IPS DF 4.7 (cell line): Measurements from ENCODE around the gene ENKD1.

Source experiments
- DNase-seq: peaks from one replicate; pipeline ENCODE4 v3.0.0-alpha.2; 2013; ENCODE audit warnings: low spot score; ENCODE audit errors: extremely low read depth

ENKD1 gene

DNA sequence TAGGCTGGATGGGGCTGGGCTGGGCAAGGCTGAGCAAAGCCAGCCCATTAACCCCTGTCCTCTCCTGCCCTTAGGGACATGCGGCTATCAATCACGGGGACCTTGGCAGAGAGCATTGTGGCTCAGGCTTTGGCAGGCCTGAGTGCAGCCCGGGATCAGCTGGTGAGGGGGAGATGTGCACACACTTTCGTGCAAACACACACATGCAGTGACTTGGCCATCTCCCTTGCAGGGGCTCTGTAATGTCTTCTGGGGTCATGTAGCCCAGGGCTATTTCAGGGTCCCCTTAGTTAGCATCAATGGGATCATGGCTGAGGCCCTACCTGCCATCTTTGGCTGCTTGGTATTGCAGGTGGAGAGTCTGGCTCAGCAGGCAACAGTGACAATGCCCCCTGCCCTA lies 14.7 kb downstream of the ENKD1 start:
- no peak for DNase-seq

DNA sequence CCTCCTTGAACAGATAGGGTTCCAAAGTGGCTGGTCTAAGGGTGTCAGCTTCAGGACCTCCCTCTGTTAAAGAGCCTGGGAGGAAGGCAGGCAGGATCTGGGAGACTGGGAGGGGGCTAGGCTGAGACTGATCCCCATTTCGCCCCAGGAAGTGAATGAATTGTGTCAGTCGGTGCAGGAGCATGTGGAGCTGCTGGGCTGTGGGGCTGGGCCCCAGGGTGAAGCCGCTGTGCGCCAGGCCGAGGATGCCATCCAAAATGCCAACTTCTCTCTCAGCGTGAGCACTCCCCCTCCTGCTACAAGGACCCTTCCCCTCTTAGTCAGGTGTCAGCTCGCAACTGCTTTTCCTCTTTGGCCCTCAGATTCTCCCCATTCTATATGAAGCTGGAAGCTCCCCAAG lies 15.5 kb downstream of the ENKD1 start:
- DNase-seq = no peak

DNA sequence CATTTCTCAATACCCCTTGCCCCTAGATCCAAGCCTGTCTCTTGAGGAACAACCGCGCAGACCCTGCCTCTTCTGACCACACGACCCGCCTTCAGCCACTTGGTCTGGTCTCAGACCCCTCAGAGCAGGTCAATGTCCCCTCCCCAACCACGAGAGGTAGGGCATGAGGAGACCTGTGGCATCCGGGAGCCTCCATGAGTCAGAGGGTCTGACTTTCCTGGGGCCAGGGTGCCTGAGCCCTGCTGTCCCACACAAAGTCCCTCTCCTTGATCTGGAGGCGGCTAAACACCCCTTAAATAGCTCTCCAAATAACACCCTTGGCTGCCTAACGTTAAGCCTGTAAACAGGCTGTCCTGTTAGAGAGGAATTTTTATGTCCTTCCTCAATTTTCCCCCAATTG lies 16.5 kb downstream of the ENKD1 start:
- no peak for DNase-seq

DNA sequence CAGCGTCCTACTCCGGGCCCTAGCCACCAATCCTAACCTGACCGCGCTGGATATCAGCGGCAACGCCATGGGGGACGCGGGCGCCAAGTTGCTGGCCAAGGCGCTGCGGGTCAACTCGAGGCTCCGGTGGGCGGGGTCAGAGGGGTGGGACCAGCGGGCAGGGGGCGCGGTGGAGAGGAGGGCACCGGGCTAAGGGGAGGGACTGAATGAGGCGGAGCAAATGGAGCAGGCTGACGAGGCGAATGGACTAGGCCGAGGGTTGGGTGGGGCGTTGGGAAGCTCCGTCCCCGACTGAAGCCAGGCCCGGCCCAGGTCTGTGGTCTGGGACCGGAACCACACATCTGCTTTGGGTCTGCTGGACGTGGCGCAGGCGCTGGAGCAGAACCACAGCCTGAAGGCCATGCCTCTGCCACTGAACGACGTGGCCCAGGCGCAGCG lies 17.0 kb downstream of the ENKD1 start:
- no peak for DNase-seq

DNA sequence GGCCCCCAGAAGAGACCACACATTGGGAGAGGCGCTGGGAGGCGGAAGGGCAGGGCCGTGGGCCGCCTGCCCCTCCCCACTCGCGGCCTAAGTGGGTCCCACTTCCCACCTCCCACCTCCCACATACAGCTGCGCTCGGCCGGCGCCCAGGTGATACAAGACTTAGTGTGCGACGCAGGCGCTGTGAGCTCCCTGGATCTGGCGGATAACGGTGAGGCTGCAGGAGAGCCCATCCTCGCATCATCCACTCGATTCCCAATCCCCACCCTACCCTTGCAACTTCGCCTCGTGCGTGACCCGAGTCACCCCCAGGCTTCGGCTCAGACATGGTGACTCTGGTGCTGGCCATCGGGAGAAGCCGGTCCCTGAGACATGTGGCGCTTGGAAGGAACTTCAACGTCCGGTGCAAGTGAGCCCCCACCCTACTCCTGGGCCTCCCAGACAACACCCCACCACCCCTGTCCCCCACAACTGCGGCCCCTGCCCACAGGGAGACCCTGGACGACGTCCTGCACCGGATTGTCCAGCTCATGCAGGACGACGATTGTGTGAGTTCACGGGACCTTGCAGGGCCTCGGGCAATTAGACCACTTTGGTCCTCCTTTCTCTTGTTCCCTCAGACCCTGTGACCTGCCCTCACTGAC lies 17.7 kb downstream of the ENKD1 start:
- no peak for DNase-seq

DNA sequence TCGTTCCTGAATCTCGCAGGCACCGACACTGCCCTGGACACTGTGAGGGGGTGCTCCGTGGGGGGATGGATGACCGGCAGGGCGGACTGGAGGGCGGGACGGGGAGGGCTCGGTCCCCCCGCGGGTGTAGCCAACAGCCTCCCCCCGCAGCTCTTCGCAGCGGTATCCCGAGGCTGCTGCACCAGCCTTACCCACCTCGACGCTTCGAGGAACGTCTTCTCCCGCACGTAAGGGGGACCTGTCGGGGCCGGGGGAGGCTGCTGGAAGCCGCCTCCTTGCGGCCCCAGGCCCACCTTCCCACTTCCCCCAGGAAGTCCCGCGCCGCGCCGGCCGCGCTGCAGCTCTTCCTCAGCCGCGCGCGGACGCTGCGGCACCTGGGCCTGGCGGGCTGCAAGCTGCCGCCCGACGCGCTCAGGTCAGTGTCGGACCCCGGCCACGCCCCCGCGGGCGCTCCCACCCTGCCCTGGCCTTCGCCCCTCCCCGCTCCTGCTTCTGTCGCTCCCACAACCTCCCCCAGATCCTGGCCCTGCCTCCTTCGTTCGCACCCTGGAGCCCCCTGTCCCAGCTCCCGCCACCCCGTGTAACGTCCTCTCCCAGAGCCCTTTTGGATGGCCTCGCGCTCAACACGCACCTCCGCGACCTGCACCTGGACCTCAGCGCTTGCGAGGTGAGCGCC lies 18.3 kb downstream of the ENKD1 start:
- no peak for DNase-seq

DNA sequence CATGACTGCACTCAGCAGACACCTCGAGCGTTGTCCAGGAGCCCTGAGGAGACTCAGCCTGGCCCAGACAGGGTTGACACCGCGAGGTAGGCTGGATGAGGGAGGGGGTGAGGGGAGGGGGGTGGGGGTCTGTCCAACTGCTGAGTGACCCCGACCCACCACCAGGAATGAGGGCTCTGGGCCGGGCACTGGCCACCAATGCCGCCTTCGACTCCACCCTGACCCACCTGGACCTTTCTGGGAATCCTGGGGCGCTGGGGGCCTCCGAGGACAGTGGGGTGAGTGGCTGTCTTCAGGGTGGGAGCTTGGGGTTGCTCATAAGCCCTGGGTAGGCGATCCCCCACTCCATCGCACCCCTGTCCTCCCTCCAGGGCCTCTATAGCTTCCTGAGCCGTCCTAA lies 18.9 kb downstream of the ENKD1 start:
- no peak for DNase-seq

DNA sequence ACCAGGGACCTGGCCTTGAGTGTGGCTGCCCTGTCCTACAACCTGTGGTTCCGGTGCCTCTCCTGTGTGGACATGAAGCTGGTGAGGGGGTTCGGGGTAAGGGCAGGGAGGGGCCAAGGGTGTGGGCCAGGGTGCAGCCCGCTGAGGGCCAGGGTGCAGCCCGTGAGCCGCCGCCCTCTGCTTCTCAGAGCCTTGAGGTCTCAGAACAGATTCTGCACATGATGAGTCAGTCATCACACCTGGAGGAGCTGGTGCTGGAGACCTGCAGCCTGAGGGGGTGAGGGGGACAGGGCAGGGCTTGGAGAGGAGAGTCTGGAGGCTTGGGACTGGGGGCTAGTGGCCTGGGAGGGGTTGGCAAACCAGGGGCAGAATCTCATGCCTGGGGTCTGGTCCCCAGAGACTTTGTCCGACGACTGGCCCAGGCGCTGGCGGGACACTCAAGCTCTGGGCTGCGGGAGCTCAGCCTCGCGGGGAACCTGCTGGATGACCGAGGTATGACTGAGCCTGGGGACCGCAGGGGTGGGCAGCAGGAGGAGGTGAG lies 19.4 kb downstream of the ENKD1 start:
- DNase-seq = no peak

DNA sequence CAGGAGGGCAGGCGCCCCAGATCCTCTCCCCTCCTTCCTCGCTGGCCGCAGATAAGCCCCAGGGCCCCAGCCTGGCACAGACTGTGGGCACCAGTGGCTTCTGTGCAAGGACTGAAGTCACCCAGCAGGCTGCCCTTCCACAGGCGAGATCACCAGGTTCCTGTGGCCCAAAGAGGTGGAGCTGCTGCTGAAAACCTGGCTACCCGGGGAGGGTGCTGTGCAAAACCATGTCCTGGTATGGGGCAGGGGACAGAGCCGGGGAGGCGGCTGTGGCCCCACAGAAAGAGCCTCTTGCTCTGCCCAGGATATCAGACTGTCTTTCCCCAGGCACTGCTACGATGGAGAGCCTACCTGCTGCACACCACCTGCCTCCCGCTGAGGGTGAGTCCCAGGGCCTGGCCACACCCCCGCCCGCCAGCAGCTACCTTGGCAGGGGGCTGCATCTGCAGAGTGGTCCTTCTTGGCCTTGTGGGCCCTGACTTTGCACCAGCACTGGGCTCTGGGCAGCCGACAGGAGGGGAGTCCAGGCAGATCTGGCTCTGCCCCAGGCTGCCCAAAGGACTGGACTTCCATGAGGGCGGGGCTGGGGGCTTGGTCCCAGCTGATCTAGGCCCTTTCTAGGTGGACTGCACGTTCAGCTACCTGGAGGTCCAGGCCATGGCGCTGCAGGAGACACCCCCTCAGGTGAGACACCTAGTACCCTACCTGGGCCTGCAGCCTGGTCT lies 21.0 kb downstream of the ENKD1 start:
- no peak for DNase-seq

DNA sequence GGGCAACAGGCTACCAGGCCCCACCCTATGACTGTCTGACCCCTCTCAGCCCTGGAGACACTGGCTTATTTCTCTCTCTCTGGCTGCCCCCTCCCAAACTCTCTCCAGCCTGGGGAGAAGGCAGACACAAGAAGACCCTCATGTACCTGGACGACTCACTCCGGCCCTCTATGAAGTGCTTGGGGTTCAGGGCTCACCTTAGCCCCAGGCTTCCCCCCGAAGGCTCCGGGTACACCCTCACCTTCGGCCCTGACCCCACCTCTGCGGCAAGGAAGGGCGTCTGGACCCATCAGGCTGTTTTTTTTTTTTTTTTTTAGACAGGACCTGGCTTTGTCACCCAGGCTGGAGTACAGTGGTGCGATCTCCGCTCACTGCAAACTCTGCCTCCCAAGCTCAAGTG lies 22.5 kb downstream of the ENKD1 start:
- no peak for DNase-seq

DNA sequence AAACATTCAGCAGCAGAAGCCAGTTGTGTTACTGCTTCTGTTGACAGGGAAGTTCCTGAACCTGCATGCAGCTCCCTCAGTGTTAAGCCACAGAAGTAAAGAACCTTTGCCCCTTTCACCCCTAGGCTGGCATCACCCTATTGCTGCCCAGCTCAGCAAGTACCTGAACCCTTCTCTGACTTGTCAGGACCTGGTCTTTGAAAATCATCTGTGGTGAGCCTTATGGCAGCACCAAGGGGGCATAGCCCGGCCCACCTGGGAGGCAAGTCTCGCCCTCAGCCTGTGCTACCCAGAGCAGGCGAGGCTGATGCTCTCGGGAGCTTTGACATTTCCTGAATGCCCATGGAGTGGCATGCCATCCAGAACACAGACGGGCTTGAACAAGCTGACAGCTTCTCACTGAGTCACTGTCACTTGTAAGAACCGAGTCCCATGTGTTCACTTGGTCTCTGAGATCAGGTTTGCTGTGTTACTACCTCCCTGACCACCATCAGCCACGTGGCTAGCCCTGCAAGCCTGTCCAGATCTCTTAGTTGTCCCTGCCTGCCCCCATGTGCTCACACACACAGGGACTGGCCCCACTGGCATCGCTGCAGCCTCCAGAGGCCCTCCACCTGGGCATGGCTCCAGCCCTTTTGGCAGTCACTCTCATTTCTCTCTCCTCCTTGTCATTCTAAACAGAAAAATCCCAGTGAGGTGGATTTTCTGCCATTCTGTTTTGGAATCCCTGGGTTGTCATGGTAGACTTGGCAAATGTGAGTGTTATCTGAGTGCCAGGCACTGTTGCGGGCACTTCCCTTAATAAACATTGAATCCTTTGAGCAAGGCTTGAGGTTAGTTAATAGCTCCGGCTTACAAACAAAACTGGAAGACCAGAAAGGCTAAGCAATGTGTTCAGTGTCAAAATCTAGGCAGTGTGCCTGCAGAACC lies 24.5 kb downstream of the ENKD1 start:
- DNase-seq = no peak

DNA sequence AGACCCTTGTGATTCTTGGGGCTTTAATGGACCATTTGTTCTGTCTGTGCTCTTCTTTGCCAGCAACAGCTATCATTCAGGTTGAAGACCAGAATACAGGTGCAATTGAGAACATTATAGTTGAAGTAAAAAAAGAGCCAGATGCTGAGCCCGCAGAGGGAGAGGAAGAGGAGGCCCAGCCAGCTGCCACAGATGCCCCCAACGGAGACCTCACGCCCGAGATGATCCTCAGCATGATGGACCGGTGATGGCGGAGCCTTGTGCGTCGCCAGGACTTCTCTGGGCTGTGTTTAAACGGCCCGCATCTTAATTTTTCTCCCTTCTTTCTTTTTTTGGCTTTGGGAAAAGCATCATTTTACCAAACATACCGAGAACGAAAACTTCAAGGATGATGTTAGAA lies 28.9 kb downstream of the ENKD1 start:
- DNase-seq = no peak

DNA sequence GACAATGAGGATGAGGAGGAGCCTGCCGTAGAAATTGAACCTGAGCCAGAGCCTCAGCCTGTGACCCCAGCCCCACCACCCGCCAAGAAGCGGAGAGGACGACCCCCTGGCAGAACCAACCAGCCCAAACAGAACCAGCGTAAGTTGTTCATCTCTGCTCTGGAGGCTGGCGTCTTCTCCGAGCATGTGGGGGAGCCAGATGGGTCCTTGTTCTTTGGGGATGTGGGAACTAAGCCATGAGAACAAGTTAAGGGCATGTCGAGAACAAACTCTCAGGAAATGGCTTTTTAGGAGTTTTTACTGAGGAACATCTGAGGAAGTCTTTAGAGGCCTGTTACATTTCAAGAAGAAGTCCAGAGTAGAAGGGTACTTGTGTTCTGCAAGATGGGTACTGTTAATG lies 29.8 kb downstream of the ENKD1 start:
- no peak for DNase-seq

DNA sequence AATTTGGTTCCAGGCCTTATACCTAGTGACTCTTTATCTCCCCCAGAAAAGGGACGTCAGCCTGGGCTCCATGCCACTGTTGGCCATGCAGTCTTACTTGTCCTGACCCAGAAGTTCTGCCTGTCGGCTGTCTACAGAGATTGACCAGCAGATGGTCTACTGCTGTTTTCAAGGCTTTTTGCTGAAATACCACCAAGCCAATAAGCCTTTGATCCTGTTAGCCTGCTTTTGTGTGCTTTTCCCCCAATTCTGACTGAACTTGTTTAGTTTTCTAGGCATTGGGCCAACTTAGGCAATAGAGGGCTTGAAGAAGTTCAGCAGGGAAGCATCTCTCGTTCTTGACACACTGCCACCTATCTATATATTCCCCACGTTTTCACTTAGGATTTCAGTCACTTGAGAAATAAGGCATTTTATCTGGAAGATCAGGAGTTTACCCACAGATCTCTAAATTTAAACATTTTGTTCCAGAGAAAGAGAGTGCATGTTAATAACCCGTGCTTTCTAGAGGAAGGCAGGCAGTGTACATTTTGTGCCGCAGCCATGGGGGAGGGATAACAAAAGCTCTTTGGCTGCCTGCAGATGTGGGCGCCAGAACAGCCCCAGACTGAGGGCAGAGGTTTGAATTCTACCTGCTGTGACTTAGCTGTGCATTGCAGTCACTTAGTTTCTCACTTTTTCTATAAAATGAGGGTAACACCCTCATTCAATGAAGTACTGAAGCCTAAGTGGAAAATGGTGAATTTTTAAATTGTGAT lies 34.0 kb downstream of the ENKD1 start:
- DNase-seq = no peak

DNA sequence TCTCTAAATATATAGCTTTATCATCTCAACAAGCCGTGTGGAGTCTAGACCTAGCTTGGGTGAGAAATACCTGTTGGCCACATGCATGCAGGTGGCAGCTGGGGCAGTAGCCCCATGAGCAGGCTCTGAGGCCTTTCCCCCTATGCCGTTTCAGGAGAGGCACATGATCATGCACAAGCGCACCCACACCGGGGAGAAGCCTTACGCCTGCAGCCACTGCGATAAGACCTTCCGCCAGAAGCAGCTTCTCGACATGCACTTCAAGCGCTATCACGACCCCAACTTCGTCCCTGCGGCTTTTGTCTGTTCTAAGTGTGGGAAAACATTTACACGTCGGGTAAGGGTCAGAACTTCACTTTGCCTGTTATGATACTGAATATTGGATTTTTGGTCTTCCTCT lies 38.3 kb downstream of the ENKD1 start:
- no peak for DNase-seq

DNA sequence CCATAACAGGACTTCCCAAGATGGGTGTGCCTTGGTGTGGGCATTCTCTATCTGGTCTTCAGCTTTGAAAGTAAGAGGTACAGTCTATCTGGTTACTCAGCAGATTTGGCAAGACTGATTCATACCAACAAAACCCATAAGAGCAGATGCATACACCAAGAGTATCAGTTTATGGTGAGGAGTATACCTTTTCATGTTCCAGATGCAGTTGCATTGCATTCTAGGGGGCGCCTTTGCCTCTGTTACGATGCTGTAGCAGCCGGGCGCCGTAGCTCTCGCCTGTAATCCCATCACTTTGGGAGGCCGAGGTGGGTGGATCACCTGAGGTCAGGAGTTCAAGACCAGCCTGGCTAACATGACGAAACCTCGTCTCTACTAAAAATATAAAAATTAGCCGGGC lies 52.7 kb downstream of the ENKD1 start:
- DNase-seq = no peak
